Smooth muscle cell (in vitro differentiated cells): ENCODE results near the gene MED12L. TPM values are rescaled to one million over a fixed set of nuclear protein-coding genes. Genes with fewer than 3 reads are reported as not detected.

ENCODE experiments used
- DNase-seq: peaks from one replicate; lab custom pipeline; 2025; ENCODE audit not compliant: unreplicated experiment; lab: John Stamatoyannopoulos, UW
- H2AFZ ChIP-seq: fragments of 200-600 bp; sonication (generic); 2 replicates; pipeline ENCODE4 v1.6.0; 2016; ENCODE audit warnings: antibody characterized with exemption, low read depth, mild to moderate bottlenecking
- H3F3A ChIP-seq: fragments of 200-600 bp; sonication (generic); 2 replicates; pipeline ENCODE4 v1.6.0; 2017; ENCODE audit warnings: antibody characterized with exemption, low read depth
- H3K27ac ChIP-seq: fragments of 200-600 bp; sonication (generic); 2 replicates; pipeline ENCODE4 v1.5.1; 2016; ENCODE audit warnings: low read depth, mild to moderate bottlenecking
- H3K27me3 ChIP-seq: fragments of 200-600 bp; sonication (generic); 2 replicates; pipeline ENCODE4 v1.6.1; 2016; ENCODE audit warnings: low read depth, mild to moderate bottlenecking
- H3K36me3 ChIP-seq: fragments of 200-600 bp; sonication (generic); 2 replicates; pipeline ENCODE4 v1.5.1; 2016; ENCODE audit warnings: low read depth
- H3K4me1 ChIP-seq: fragments of 200-600 bp; sonication (generic); 2 replicates; pipeline ENCODE4 v1.5.1; 2016; ENCODE audit warnings: low read depth
- H3K4me2 ChIP-seq: fragments of 200-600 bp; sonication (generic); 2 replicates; pipeline ENCODE4 v1.6.0; 2016; ENCODE audit warnings: mild to moderate bottlenecking
- H3K4me3 ChIP-seq: fragments of 200-600 bp; sonication (generic); 2 replicates; pipeline ENCODE4 v1.5.1; 2016; ENCODE audit warnings: mild to moderate bottlenecking
- H3K79me2 ChIP-seq: fragments of 200-600 bp; sonication (generic); 2 replicates; pipeline ENCODE4 v1.6.0; 2016; ENCODE audit warnings: low read depth, mild to moderate bottlenecking
- H3K9ac ChIP-seq: fragments of 200-600 bp; sonication (generic); 2 replicates; pipeline ENCODE4 v1.6.0; 2016; ENCODE audit warnings: low read depth
- H3K9me3 ChIP-seq: fragments of 200-600 bp; sonication (generic); replicated peaks from 2 replicates; pipeline ENCODE4 v1.5.1; 2016; ENCODE audit warnings: low read depth
- H4K20me1 ChIP-seq: fragments of 200-600 bp; sonication (generic); 2 replicates; pipeline ENCODE4 v1.6.0; 2016; ENCODE audit warnings: low read depth
- CTCF ChIP-seq: fragments of 200-600 bp; sonication (generic); IDR thresholded peaks from 2 replicates; pipeline ENCODE4 v1.5.1; 2017; ENCODE audit warnings: borderline replicate concordance, mild to moderate bottlenecking, antibody characterized with exemption; ENCODE audit not compliant: insufficient read depth, poor library complexity, severe bottlenecking
- WGBS: methylation state at CpG from one replicate; pipeline ENCODE4 v1.1.7; 2016; ENCODE audit warnings: low lambda C conversion rate; 5-methylcytosine and 5-hydroxymethylcytosine counted together
- polyA plus RNA-seq: library from polyadenylated mRNA; unstranded; fragments of >200 nt; fragmentation: Nextera tagmentation; extraction: Ambion mirVana; gene quantifications from 2 replicates; pipeline ENCODE4 v1.2.1, GENCODE V29; 2016
- total RNA-seq: library from RNA; depleted of rRNA; stranded (reverse); fragments of >200 nt; gene quantifications from 2 replicates; pipeline ENCODE4 v1.2.3, GENCODE V29; 2014

MED12L gene
- total and polyA plus RNA-seq, 2 experiments from 2014 or later, result 0.26 to 1.5 TPM

GRCh38 chr3:151283907-151284461, 198.5 kb downstream of the MED12L start:
- Histone ChIP-seq H3K27me3 (no peaks in the 10 kb centered on the region), H3K79me2 (no peaks in the 10 kb centered on the region), H3K36me3 (no peaks in the 10 kb centered on the region), H2AFZ (peak overlapping the region; percentile 20), H3K4me2 (peak overlapping the region; percentile 32), H4K20me1 (no peaks in the 10 kb centered on the region), H3F3A (no peaks in the 10 kb centered on the region), H3K4me1 (no peaks in the 10 kb centered on the region), H3K9me3 (no peaks in the 10 kb centered on the region), H3K4me3 (no peak overlapping the region), H3K27ac (peak overlapping the region; percentile 14), H3K9ac (no peak overlapping the region)
- no peak for DNase-seq
- 44% methylated on average over 5 of the region's 5 CpGs for WGBS
- TF ChIP-seq CTCF, result no peak

- no peaks in the 10 kb centered on the region for H3K79me2 ChIP-seq
- no peak overlapping the region for H3K9ac ChIP-seq
- H3K9me3 ChIP-seq, result no peaks in the 10 kb centered on the region
- no peak for TF ChIP-seq CTCF
- no peaks in the 10 kb centered on the region for H4K20me1 ChIP-seq
- H3K27me3 ChIP-seq, result no peaks in the 10 kb centered on the region
- H3F3A ChIP-seq, result no peaks in the 10 kb centered on the region
- H2AFZ ChIP-seq, result no peak overlapping the region
- 85% methylated on average over 1 of the region's 1 CpG for WGBS
- H3K4me3 ChIP-seq, result no peak overlapping the region
- no peaks in the 10 kb centered on the region for H3K36me3 ChIP-seq
- H3K4me1 ChIP-seq, result no peaks in the 10 kb centered on the region
- DNase-seq, result no peak
- no peak overlapping the region for H3K27ac ChIP-seq
- H3K4me2 ChIP-seq, result no peak overlapping the region
These were observed 200.5 kb downstream of the MED12L start for GRCh38 chr3:151285940-151286339.

- Histone ChIP-seq H3K9me3 (no peaks in the 10 kb centered on the region), H3K27me3 (no peaks in the 10 kb centered on the region), H2AFZ (no peak overlapping the region), H3K36me3 (no peaks in the 10 kb centered on the region), H3K9ac (no peak overlapping the region), H3K27ac (no peak overlapping the region), H4K20me1 (no peaks in the 10 kb centered on the region), H3K4me1 (no peaks in the 10 kb centered on the region), H3K4me3 (no peak overlapping the region), H3K4me2 (no peak overlapping the region), H3F3A (no peaks in the 10 kb centered on the region), H3K79me2 (no peaks in the 10 kb centered on the region)
- no peak for DNase-seq
- no peak for TF ChIP-seq CTCF
- WGBS, result 29% methylated on average over 3 of the region's 3 CpGs
These were observed 204.0 kb downstream of the MED12L start for GRCh38 chr3:151289445-151289844.

- Histone ChIP-seq H2AFZ (no peak overlapping the region), H3K4me3 (no peak overlapping the region), H3K4me2 (no peak overlapping the region), H3K79me2 (no peaks in the 10 kb centered on the region), H3K4me1 (no peaks in the 10 kb centered on the region), H3F3A (no peaks in the 10 kb centered on the region), H4K20me1 (no peaks in the 10 kb centered on the region), H3K36me3 (no peaks in the 10 kb centered on the region), H3K27ac (no peak overlapping the region), H3K9me3 (no peaks in the 10 kb centered on the region), H3K9ac (no peak overlapping the region), H3K27me3 (no peaks in the 10 kb centered on the region)
- no peak for DNase-seq
- WGBS, result 64% methylated on average over 3 of the region's 3 CpGs
- TF ChIP-seq CTCF, result peak; percentile 59
These were observed 205.2 kb downstream of the MED12L start for GRCh38 chr3:151290673-151291072.
